Loucy (cell line): ENCODE measurements around the gene DLGAP1.

Experiments
- CTCF ChIP-seq: fragments of 200-600 bp; sonication (generic); conservative IDR thresholded peaks from 2 replicates; pipeline ENCODE4 v1.5.1; 2014; ENCODE audit warnings: mild to moderate bottlenecking, antibody characterized with exemption, low read length
- EZH2phosphoT487 ChIP-seq: fragments of 200-600 bp; IDR thresholded peaks from 2 replicates; pipeline ENCODE4 v1.6.1; 2018; ENCODE audit warnings: antibody characterized with exemption, mild to moderate bottlenecking, moderate library complexity, borderline replicate concordance

GRCh38 chr18:3463051-3463450 is 992.1 kb downstream of the DLGAP1 start:
- no peak for TF ChIP-seq CTCF
- TF ChIP-seq EZH2phosphoT487: no peak
